Upper lobe of left lung (tissue), 6 donors: Measurements from ENCODE around the gene NEFH. TPM values are rescaled to one million over a fixed set of nuclear protein-coding genes. Genes with fewer than 3 reads are reported as not detected.
A peak's percentile ranks its signal among the peaks of the same experiment; 100 is the strongest.

Experiments used
- ATAC-seq, 2 donors: fragments of 200-7000 bp; cut with Tn5 transposase; one replicate each; pipeline ENCODE4 v1.9.1; 2022; ENCODE audit warnings: mild to moderate bottlenecking in 2 of 2, moderate library complexity in 2 of 2; ENCODE audit not compliant: low FRiP score in 2 of 2
- DNase-seq, 2 donors: peaks; one replicate each; pipeline ENCODE4 v3.0.0-alpha.2; 2019 to 2020
- H3K27ac ChIP-seq, 4 donors: fragments of 200-600 bp; sonication (generic); one replicate each; pipeline ENCODE4 v1.5.1; 2016 to 2019
- H3K27me3 ChIP-seq, 4 donors: fragments of 200-600 bp; sonication (generic); one replicate each; pipeline ENCODE4 v1.5.1; 2017 to 2019
- H3K36me3 ChIP-seq, 4 donors: fragments of 200-600 bp; sonication (generic); one replicate each; pipeline ENCODE4 v1.5.1; 2016 to 2019
- H3K4me1 ChIP-seq, 4 donors: fragments of 200-600 bp; sonication (generic); one replicate each; pipeline ENCODE4 v1.5.1; 2018 to 2019
- H3K4me3 ChIP-seq, 4 donors: fragments of 200-600 bp; sonication (generic); one replicate each; pipeline ENCODE4 v1.5.1; 2017 to 2019; ENCODE audit warnings: mild to moderate bottlenecking in 2 of 4, moderate library complexity in 1 of 4
- H3K9me3 ChIP-seq, 4 donors: fragments of 200-600 bp; sonication (generic); one replicate each; pipeline ENCODE4 v1.5.1; 2018 to 2019
- EP300 ChIP-seq, 4 donors: sonication (generic); formaldehyde crosslinking; IDR thresholded peaks; one replicate each; pipeline ENCODE4 v1.5.1; 2017; ENCODE audit warnings: antibody characterized with exemption in 4 of 4, control low read depth in 2 of 4
- POLR2A ChIP-seq, 4 donors: fragments of 450-650 bp; IDR thresholded peaks; one replicate each; pipeline ENCODE4 v1.5.1; 2016 to 2017; ENCODE audit warnings: antibody characterized with exemption in 4 of 4, mild to moderate bottlenecking in 2 of 4
- POLR2AphosphoS5 ChIP-seq, 2 donors: sonication (generic); formaldehyde crosslinking; IDR thresholded peaks; one replicate each; pipeline ENCODE4 v1.5.1; 2017; ENCODE audit warnings: antibody characterized with exemption in 2 of 2
- WGBS, 2 donors: methylation state at CpG; one replicate each; pipeline ENCODE4 v1.1.5; 2017 to 2018; 5-methylcytosine and 5-hydroxymethylcytosine counted together
- total RNA-seq, 6 donors: library from RNA; depleted of rRNA in 4 of 6; stranded (reverse); fragments of >200 nt in 4 of 6; gene quantifications; one replicate each; pipeline versions ENCODE4 v1.1.0 to v1.2.1, GENCODE V29; 2016 to 2021
- TF ChIP-seq, protein P1 (sequence below), 6 experiments: fragments of 450-650 bp in 4 of 6; fragments of 200-600 bp in 2 of 6; sonication (generic) in 2 of 6; IDR thresholded peaks; one replicate each; pipeline ENCODE4 v1.5.1; 2016 to 2019; ENCODE audit warnings: antibody characterized with exemption in 6 of 6
- donor health status: DM: no; HTN: no; CAD: no; lungs with moderate emphysema.
- donor health status: DM: no; HTN: yes; CAD: no; lungs with severe emphysema.

Gene NEFH
- total RNA-seq, 6 donors from 2014 or later: 0.26 to 0.94 (median 0.46) TPM; not detected in 3

DNA sequence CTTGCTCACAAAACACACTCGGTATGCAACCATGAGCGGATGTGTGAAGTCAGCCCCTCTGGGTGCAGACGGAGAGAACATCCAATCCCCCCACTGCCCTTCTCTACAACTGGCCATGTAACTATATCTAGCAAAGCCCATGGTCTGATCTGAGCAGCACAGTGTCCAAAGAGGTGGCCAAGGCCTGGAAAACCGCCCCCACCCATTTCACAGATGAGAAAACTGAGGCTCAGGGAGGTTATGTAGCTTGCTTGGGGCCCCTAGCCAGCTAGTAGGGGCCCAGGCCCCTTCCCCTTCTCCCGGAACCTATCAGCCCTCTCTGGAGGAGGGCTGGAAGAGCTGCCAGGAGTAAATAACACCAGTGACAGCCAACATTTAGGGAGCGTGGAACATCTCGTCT, 15.4 kb upstream of the NEFH start:
- Histone ChIP-seq H3K4me1 (no peaks in the 10 kb centered on the region), H3K27me3 (no peaks in the 10 kb centered on the region), H3K36me3 (no peaks in the 10 kb centered on the region), H3K9me3 (no peaks in the 10 kb centered on the region), H3K4me3 (no peak overlapping the region), H3K27ac (no peak overlapping the region)
- WGBS, 2 donors: 86 to 94% methylated on average over 5 to 7 of the region's 7 CpGs
- no peak for DNase-seq
- TF ChIP-seq, protein P1, sequence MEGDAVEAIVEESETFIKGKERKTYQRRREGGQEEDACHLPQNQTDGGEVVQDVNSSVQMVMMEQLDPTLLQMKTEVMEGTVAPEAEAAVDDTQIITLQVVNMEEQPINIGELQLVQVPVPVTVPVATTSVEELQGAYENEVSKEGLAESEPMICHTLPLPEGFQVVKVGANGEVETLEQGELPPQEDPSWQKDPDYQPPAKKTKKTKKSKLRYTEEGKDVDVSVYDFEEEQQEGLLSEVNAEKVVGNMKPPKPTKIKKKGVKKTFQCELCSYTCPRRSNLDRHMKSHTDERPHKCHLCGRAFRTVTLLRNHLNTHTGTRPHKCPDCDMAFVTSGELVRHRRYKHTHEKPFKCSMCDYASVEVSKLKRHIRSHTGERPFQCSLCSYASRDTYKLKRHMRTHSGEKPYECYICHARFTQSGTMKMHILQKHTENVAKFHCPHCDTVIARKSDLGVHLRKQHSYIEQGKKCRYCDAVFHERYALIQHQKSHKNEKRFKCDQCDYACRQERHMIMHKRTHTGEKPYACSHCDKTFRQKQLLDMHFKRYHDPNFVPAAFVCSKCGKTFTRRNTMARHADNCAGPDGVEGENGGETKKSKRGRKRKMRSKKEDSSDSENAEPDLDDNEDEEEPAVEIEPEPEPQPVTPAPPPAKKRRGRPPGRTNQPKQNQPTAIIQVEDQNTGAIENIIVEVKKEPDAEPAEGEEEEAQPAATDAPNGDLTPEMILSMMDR (IDR thresholded peaks at IDR 0.05): no peak
- no peak for ATAC-seq

DNA sequence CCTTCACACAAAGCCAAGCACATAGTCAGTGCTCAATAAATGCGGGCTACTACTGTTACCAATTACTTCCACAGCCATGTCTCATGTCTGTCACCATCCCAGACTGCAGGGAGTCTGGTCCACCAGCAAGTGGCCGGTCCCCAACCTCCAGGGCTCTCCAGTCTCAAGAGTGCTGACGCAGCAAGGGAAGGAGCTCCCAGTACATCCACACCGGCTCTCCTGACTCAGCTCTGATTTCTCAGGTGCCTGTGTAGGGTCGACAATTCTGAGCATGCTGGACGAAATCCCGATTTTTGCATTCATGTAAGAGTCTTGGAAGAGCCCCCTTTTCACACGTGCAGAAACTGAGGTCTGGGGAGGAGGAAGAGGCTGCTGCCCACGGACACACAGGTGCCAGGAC, 10.3 kb upstream of the NEFH start:
- Histone ChIP-seq H3K27ac (no peak overlapping the region), H3K36me3 (no peaks in the 10 kb centered on the region), H3K4me3 (peak overlapping the region in 3 of 4 donors; percentile 25 to 42 (median 38)), H3K9me3 (no peaks in the 10 kb centered on the region), H3K27me3 (peaks cover 0 to 9% (median 2%) of the 10 kb centered on the region in 4 donors), H3K4me1 (peaks cover 5 to 10% (median 8%) of the 10 kb centered on the region in 4 donors)
- peak in 1 of 2 donors; percentile 54 for DNase-seq
- TF ChIP-seq POLR2A (IDR thresholded peaks at IDR 0.05): no peak
- no peak for TF ChIP-seq EP300 (IDR thresholded peaks at IDR 0.05)
- TF ChIP-seq, protein P1 (IDR thresholded peaks at IDR 0.05): no peak
- TF ChIP-seq POLR2AphosphoS5 (IDR thresholded peaks at IDR 0.05): no peak
- ATAC-seq: peak; percentile 27 to 56
- 50 to 56% methylated on average over 9 of the region's 9 CpGs for WGBS, 2 donors

DNA sequence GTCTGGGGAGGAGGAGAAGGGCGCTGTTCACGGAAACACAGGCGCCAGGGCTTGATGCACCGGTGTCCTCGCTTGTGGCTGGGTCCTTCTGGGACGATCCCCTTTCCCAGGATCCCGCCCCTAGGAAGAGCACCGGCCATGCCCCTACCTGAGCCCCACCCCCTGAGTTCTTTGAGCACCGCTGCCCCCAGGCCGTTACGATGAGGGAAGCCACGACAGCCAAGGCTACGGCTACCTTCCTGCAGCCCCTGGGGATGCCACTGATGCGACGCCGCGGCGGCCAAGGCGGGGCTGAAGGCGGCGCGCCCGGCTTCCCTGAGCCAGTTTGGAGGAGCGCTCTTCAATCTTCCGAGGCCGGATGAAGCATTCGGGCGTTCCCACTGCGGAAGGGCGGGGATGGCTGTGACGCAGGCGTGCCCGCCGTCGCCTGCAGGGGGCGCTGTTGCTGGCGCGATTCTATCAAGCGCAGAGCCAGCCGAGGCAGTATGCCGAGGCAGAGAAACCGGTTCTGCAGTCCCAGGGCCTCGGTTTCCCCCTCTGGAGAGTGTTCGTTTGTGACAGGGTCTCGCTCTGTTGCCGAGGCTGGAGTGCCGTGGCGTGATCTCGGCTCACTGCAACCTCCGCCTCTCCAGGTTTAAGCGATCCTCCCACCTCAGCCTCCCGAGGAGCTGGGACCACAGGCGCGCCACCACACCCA, 9.7 kb upstream of the NEFH start:
- Histone ChIP-seq H3K36me3 (no peaks in the 10 kb centered on the region), H3K9me3 (no peaks in the 10 kb centered on the region), H3K27ac (no peak overlapping the region), H3K4me1 (peaks cover 5 to 10% (median 8%) of the 10 kb centered on the region in 4 donors), H3K4me3 (peak overlapping the region in 3 of 4 donors; percentile 25 to 42 (median 38)), H3K27me3 (peaks cover 0 to 9% (median 2%) of the 10 kb centered on the region in 4 donors)
- WGBS, 2 donors: 19 to 38% methylated on average over 29 to 49 of the region's 54 CpGs
- DNase-seq (peak; percentile 67 to 95), ATAC-seq (peak; percentile 84 to 88)
- TF ChIP-seq EP300 (IDR thresholded peaks at IDR 0.05) (no peak), POLR2AphosphoS5 (IDR thresholded peaks at IDR 0.05) (no peak), POLR2A (IDR thresholded peaks at IDR 0.05) (no peak)
- TF ChIP-seq, protein P1 (IDR thresholded peaks at IDR 0.05): peak; percentile 75 to 89 (median 82)

DNA sequence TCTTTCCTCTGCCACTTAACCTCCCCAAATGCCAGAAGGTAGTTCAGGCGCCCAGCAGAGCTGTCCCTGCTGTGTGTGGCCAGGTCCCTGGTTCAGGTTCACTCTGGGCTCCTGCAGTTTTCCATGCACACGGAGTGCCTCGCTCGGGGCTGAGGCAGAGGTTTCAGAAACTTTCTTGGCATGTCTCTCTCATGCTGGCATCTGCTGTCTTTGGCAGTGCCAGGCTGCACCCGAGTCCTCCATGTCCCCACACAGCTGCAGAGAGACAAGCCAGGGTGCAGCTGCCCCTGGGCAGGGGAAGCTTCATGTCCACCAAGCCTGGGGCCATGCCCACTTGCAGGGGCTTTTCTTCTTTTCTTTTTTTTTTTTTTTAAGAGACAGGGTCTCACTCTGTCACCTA, 7.0 kb upstream of the NEFH start:
- Histone ChIP-seq H3K36me3 (no peaks in the 10 kb centered on the region), H3K27me3 (peaks cover 0 to 9% (median 2%) of the 10 kb centered on the region in 4 donors), H3K4me1 (peaks cover 5 to 10% (median 8%) of the 10 kb centered on the region in 4 donors), H3K27ac (no peak overlapping the region), H3K9me3 (no peaks in the 10 kb centered on the region), H3K4me3 (no peak overlapping the region)
- TF ChIP-seq, protein P1 (IDR thresholded peaks at IDR 0.05): no peak
- TF ChIP-seq EP300 (IDR thresholded peaks at IDR 0.05): no peak
- no peak for TF ChIP-seq POLR2AphosphoS5 (IDR thresholded peaks at IDR 0.05)
- TF ChIP-seq POLR2A (IDR thresholded peaks at IDR 0.05): no peak
- no peak for DNase-seq
- 69 to 81% methylated on average over 5 of the region's 5 CpGs for WGBS, 2 donors
- ATAC-seq: no peak

DNA sequence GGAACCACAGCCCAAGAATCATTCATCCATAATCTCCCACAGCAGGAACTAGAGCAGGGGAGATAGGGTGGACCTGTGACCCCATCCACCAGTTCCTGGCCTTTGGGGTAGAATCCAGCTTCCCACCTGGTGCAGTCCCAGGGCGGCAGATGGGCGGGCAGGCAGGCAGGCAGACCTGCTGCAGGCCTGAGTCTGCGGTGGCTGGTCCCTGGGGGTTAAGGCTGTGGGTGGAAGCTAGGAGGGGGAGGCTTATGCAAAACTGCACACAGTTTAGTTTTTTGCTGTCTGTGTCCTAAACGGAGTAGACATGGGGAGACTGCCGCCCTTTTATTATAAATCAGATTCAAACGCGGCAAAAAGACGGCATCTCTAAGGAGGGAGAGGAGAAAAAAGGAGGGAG, 4.5 kb upstream of the NEFH start:
- H3K27me3 ChIP-seq: peaks cover 1 to 20% (median 15%) of the 10 kb centered on the region in 4 donors
- no peak overlapping the region for H3K27ac ChIP-seq
- ATAC-seq: no peak
- no peaks in the 10 kb centered on the region for H3K36me3 ChIP-seq
- peaks cover 4 to 12% (median 10%) of the 10 kb centered on the region in 4 donors for H3K4me1 ChIP-seq
- 81 to 87% methylated on average over 7 to 8 of the region's 8 CpGs for WGBS, 2 donors
- DNase-seq: no peak
- no peak for TF ChIP-seq POLR2A (IDR thresholded peaks at IDR 0.05)
- TF ChIP-seq, protein P1 (IDR thresholded peaks at IDR 0.05): no peak
- TF ChIP-seq POLR2AphosphoS5 (IDR thresholded peaks at IDR 0.05): no peak
- no peak for TF ChIP-seq EP300 (IDR thresholded peaks at IDR 0.05)
- no peaks in the 10 kb centered on the region for H3K9me3 ChIP-seq
- H3K4me3 ChIP-seq: no peak overlapping the region
